Measurements from ENCODE around the gene MACROD1.

Gene MACROD1

GRCh38 chr11:63996512-63996911 is 169.4 kb downstream of the MACROD1 start:
- H3K27me3 Mint-ChIP-seq (ENCODE audit: low read depth): peaks cover 8% of the 10 kb centered on the region
- TF ChIP-seq CTCF (IDR thresholded peaks at IDR 0.05; ENCODE audit: unreplicated experiment in 3 of 3): no peak
- H3K4me1 Mint-ChIP-seq: peaks cover 5% of the 10 kb centered on the region
- H3K4me3 Mint-ChIP-seq: no peak overlapping the region
- H3K36me3 Mint-ChIP-seq (ENCODE audit: low read depth): peaks cover 54% of the 10 kb centered on the region
- H3K9me3 Mint-ChIP-seq: no peaks in the 10 kb centered on the region
- H3K27ac Mint-ChIP-seq: no peak overlapping the region

- Mint-ChIP-seq H3K36me3 (ENCODE audit: low read depth) (peaks cover 73% of the 10 kb centered on the region), H3K4me3 (no peak overlapping the region), H3K9me3 (no peaks in the 10 kb centered on the region), H3K4me1 (no peaks in the 10 kb centered on the region), H3K27me3 (ENCODE audit: low read depth) (peaks cover 8% of the 10 kb centered on the region), H3K27ac (no peak overlapping the region)
- no peak for TF ChIP-seq CTCF (IDR thresholded peaks at IDR 0.05; ENCODE audit: unreplicated experiment in 3 of 3)
Observed at GRCh38 chr11:63993993-63994392, 171.9 kb downstream of the MACROD1 start.

GRCh38 chr11:63993100-63993499 is 172.8 kb downstream of the MACROD1 start:
- Mint-ChIP-seq H3K27ac (peak overlapping the region in 1 of 3 experiments; percentile 11), H3K9me3 (no peaks in the 10 kb centered on the region), H3K4me3 (no peak overlapping the region), H3K4me1 (no peaks in the 10 kb centered on the region), H3K27me3 (ENCODE audit: low read depth) (peaks cover 4% of the 10 kb centered on the region), H3K36me3 (ENCODE audit: low read depth) (peaks cover 76% of the 10 kb centered on the region)
- TF ChIP-seq CTCF (IDR thresholded peaks at IDR 0.05; ENCODE audit: unreplicated experiment in 3 of 3): no peak

GRCh38 chr11:63991558-63991957 is 174.4 kb downstream of the MACROD1 start:
- no peak overlapping the region for H3K27ac Mint-ChIP-seq
- peaks cover 62% of the 10 kb centered on the region for H3K36me3 Mint-ChIP-seq (ENCODE audit: low read depth)
- no peaks in the 10 kb centered on the region for H3K9me3 Mint-ChIP-seq
- H3K4me1 Mint-ChIP-seq: peaks cover 8% of the 10 kb centered on the region
- H3K27me3 Mint-ChIP-seq (ENCODE audit: low read depth): peaks cover 3% of the 10 kb centered on the region
- peak overlapping the region in 2 of 3 experiments; percentile 8 to 46 for H3K4me3 Mint-ChIP-seq
- no peak for TF ChIP-seq CTCF (IDR thresholded peaks at IDR 0.05; ENCODE audit: unreplicated experiment in 3 of 3)

GRCh38 chr11:63986932-63987513 is 178.9 kb downstream of the MACROD1 start:
- Mint-ChIP-seq H3K36me3 (ENCODE audit: low read depth) (peaks cover 30% of the 10 kb centered on the region), H3K9me3 (no peaks in the 10 kb centered on the region), H3K4me1 (peaks cover 20% of the 10 kb centered on the region), H3K27ac (peak overlapping the region in 1 of 3 experiments; percentile 78), H3K4me3 (peak overlapping the region; percentile 83 to 85 (median 84)), H3K27me3 (ENCODE audit: low read depth) (no peaks in the 10 kb centered on the region)
- no peak for TF ChIP-seq CTCF (IDR thresholded peaks at IDR 0.05; ENCODE audit: unreplicated experiment in 3 of 3)

Data from nephron (organoid).